Caco-2 (cell line): ENCODE data around the gene RNASET2. TPM values are rescaled to one million over a fixed set of nuclear protein-coding genes. Genes with fewer than 3 reads are reported as not detected.
"Not testable (repeated sequence)": the region's sequence is repeated elsewhere in the genome, so short reads cannot be mapped to it uniquely, and the experiment has no call there.

Experiments
- BruUV-seq: library from RNA; stranded (reverse); fragments of 400-500 nt; replicated peaks from 2 replicates; lab custom pipeline; 2021; lab: Mats Ljungman, UMichigan
- CTCF ChIA-PET: fragments of 300-600 bp; sonication (Branson Sonifier 250); formaldehyde crosslinking; loops from one replicate; lab custom pipeline; 2022; ENCODE audit warnings: antibody characterized with exemption; lab: Charles Lee
- POLR2A ChIA-PET: fragments of 300-600 bp; sonication (Branson Sonifier 250); formaldehyde crosslinking; loops from one replicate; lab custom pipeline; 2022; ENCODE audit warnings: antibody characterized with exemption; lab: Charles Lee
- DNase-seq, 2 experiments: peaks; one replicate each; pipeline versions ENCODE4 v3.0.0 to v3.0.0-alpha.2; 2020 to 2022
- H3K27me3 ChIP-seq: replicated peaks from 2 replicates; pipeline ENCODE4 v1.6.0; 2011; ENCODE audit warnings: low read length; ENCODE audit not compliant: control insufficient read depth, insufficient read depth
- H3K36me3 ChIP-seq: 2 replicates; pipeline ENCODE4 v1.5.1; 2011; ENCODE audit warnings: low read length; ENCODE audit not compliant: control insufficient read depth, insufficient read depth
- H3K4me1 ChIP-seq: fragments of 250-450 bp; sonication (Bioruptor Pico); 2 replicates; pipeline ENCODE4 v1.5.1; 2020; ENCODE audit warnings: mild to moderate bottlenecking
- H3K4me3 ChIP-seq: 2 replicates; pipeline ENCODE4 v1.5.1; 2011; ENCODE audit warnings: low read depth, mild to moderate bottlenecking, control low read depth, low read length
- H3K9me3 ChIP-seq: fragments of 250-450 bp; sonication (Bioruptor Pico); 2 replicates; pipeline ENCODE4 v1.5.1; 2020; ENCODE audit warnings: mild to moderate bottlenecking, moderate library complexity
- H3K27ac Mint-ChIP-seq: one replicate; pipeline ENCODE4 v1.8.0; 2022; ENCODE audit warnings: mixed read lengths; ENCODE audit not compliant: unreplicated experiment
- H3K27me3 Mint-ChIP-seq: one replicate; pipeline ENCODE4 v1.8.0; 2022; ENCODE audit warnings: mixed read lengths; ENCODE audit not compliant: insufficient read depth, unreplicated experiment
- H3K36me3 Mint-ChIP-seq: one replicate; pipeline ENCODE4 v1.8.0; 2022; ENCODE audit warnings: mild to moderate bottlenecking, mixed read lengths; ENCODE audit not compliant: insufficient read depth, unreplicated experiment
- H3K4me1 Mint-ChIP-seq: one replicate; pipeline ENCODE4 v1.8.0; 2022; ENCODE audit warnings: low read depth, mixed read lengths; ENCODE audit not compliant: unreplicated experiment
- H3K4me3 Mint-ChIP-seq: one replicate; pipeline ENCODE4 v1.8.0; 2022; ENCODE audit warnings: mild to moderate bottlenecking, moderate library complexity, mixed read lengths; ENCODE audit not compliant: unreplicated experiment
- H3K9me3 Mint-ChIP-seq: one replicate; pipeline ENCODE4 v1.8.0; 2022; ENCODE audit warnings: mixed read lengths; ENCODE audit not compliant: unreplicated experiment
- intact Hi-C: fragments of 100-400 bp; cut with micrococcal nuclease; formaldehyde crosslinking; loops from one replicate; pipeline ENCODE4 v1.10.0; 2022; ENCODE audit not compliant: unreplicated experiment
- total RNA-seq: library from RNA; stranded (reverse); gene quantifications from 2 replicates; pipeline ENCODE4 v1.2.3, GENCODE V29; 2022
- TF ChIP-seq, protein P1 (sequence below), 2 experiments: fragments of 200-600 bp in 1 of 2; IDR thresholded peaks; 1 replicate in 1 of 2; 2 replicates in 1 of 2; pipeline versions ENCODE4 v1.5.1 to v1.8.0; 2011 to 2022; ENCODE audit warnings: antibody characterized with exemption in 1 of 2, control low read depth in 1 of 2, inconsistent platforms in 1 of 2, low read depth in 1 of 2, low read length in 1 of 2, mild to moderate bottlenecking in 1 of 2, moderate library complexity in 1 of 2; ENCODE audit not compliant: insufficient read depth in 1 of 2, severe bottlenecking in 1 of 2, unreplicated experiment in 1 of 2

RNASET2 gene
- total RNA-seq, 1 experiment from 2014 or later = 59.1 TPM

DNA sequence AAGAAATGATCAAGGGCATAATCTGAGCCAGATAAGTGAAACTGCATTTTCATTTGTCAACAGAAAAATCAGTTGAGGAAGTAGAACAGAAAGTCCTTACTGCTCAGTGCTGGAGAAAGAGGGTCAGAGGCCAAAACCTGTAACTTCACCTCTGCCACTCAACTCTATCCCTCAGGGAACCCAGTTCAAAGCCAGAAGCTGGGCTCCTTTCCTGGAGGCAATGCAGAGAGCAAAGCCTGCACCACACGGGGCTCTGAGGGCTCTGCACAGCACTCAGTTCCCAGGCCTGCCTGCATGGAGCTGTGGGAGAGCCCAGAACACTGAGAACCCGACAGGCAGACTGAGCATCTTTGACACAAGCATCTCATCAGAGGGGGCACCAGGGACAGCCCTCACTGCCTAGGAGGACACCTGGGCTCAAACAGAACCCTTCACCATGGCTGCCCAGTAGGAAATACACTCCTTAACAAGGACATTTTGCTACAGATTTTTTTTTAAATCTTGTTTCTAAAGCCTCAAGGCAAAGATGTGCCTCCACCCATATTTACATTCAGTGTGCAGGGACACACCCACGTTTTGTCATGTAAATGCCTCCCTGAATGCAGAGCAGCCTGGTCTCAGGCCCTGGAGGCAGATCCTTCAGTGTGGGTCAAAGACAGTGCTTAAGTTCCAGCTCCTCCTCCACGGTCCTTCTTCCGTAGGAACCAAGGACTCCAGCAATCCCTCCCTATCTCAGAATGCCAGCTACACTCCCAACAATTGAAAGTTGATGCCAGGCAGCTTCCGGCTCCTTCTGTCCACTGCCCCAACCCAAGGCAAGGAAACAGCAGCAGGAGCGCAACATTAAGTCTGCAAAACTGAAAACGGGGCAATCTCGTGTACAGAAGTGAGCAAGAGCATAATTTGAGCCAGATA lies 6.6 kb downstream of the RNASET2 start:
- no peak for DNase-seq
- Mint-ChIP-seq H3K4me1 (peaks cover 14% of the 10 kb centered on the region), H3K9me3 (no peaks in the 10 kb centered on the region), H3K27ac (no peak overlapping the region), H3K36me3 (no peaks in the 10 kb centered on the region), H3K27me3 (no peaks in the 10 kb centered on the region), H3K4me3 (no peak overlapping the region)
- H3K4me1 ChIP-seq = 0 out of 2 replicates have a peak, but pooled peaks cover 6% of the 10 kb centered on the region
- no peaks in the 10 kb centered on the region for H3K36me3 ChIP-seq
- no TSS peak for BruUV-seq
- POLR2A ChIA-PET = no interaction called here
- no peaks in the 10 kb centered on the region for H3K9me3 ChIP-seq
- no peaks in the 10 kb centered on the region for H3K27me3 ChIP-seq
- H3K4me3 ChIP-seq = no peak overlapping the region
- CTCF ChIA-PET = no interaction called here
- TF ChIP-seq, protein P1, sequence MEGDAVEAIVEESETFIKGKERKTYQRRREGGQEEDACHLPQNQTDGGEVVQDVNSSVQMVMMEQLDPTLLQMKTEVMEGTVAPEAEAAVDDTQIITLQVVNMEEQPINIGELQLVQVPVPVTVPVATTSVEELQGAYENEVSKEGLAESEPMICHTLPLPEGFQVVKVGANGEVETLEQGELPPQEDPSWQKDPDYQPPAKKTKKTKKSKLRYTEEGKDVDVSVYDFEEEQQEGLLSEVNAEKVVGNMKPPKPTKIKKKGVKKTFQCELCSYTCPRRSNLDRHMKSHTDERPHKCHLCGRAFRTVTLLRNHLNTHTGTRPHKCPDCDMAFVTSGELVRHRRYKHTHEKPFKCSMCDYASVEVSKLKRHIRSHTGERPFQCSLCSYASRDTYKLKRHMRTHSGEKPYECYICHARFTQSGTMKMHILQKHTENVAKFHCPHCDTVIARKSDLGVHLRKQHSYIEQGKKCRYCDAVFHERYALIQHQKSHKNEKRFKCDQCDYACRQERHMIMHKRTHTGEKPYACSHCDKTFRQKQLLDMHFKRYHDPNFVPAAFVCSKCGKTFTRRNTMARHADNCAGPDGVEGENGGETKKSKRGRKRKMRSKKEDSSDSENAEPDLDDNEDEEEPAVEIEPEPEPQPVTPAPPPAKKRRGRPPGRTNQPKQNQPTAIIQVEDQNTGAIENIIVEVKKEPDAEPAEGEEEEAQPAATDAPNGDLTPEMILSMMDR (IDR thresholded peaks at IDR 0.05; ENCODE audit: insufficient read depth in 1 of 2, low read depth in 1 of 2, low read length in 1 of 2, severe bottlenecking in 1 of 2, unreplicated experiment in 1 of 2) = no peak
- intact Hi-C loops = no loop called here

DNA sequence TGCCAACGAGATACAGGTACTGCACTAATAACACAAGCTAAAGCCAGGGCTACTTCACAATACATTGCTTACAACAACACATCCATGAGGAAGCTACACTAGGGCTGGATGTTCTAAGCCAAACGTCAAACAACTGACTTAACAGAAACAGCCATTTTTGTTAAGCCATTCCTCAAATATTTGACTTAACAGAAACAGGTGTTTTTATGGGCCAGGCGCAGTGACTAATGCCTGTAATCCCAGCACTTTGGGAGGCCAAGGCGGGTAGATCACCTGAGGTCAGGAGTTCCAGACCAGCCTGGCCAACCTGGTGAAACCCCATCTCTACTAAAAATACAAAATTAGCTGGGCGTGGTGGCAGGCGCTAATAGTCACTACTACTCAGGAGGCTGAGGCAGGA lies 7.6 kb downstream of the RNASET2 start:
- POLR2A ChIA-PET, BruUV-seq, H3K4me3 ChIP-seq, CTCF ChIA-PET, intact Hi-C loops, H3K36me3 Mint-ChIP-seq, H3K9me3 Mint-ChIP-seq, H3K27me3 Mint-ChIP-seq, H3K9me3 ChIP-seq, H3K4me1 ChIP-seq, H3K27ac Mint-ChIP-seq, H3K27me3 ChIP-seq, H3K4me3 Mint-ChIP-seq, H3K36me3 ChIP-seq: not testable (repeated sequence)
- DNase-seq = peak; percentile 49 to 50
- H3K4me1 Mint-ChIP-seq = peaks cover 14% of the 10 kb centered on the region

DNA sequence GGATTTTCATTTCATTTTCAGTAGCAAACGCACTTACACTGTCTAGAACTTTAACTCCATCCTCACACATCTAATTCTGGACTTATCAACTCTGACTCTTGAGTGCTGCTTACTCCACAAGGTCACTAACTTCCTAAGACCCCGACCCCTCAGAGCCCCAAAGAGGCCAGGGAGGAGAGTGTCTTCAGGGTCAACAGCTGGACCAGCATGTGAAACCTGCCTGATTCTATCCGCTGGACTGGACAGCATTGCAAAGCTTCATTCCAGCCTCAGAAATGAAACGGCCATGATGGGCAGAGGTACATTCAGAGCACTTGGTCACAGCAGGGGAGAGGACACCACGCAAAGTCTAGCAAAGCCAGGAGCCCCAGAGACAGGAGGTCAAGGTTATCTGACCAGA lies 9.1 kb downstream of the RNASET2 start:
- H3K36me3 ChIP-seq = no peaks in the 10 kb centered on the region
- CTCF ChIA-PET = no interaction called here

More for the DNA sequence above, 9.1 kb downstream of the RNASET2 start:
- intact Hi-C loops = no loop called here
- H3K27me3 ChIP-seq = no peaks in the 10 kb centered on the region
- peaks cover 9% of the 10 kb centered on the region for H3K36me3 Mint-ChIP-seq
- no peaks in the 10 kb centered on the region for H3K9me3 Mint-ChIP-seq
- no peak overlapping the region for H3K4me3 Mint-ChIP-seq
- TF ChIP-seq, protein P1 (IDR thresholded peaks at IDR 0.05; ENCODE audit: insufficient read depth in 1 of 2, low read depth in 1 of 2, low read length in 1 of 2, severe bottlenecking in 1 of 2, unreplicated experiment in 1 of 2) = no peak
- H3K4me3 ChIP-seq = no peak overlapping the region
- 0 out of 2 replicates have a peak, but pooled peaks cover 6% of the 10 kb centered on the region for H3K4me1 ChIP-seq
- peaks cover 14% of the 10 kb centered on the region for H3K4me1 Mint-ChIP-seq
- no peaks in the 10 kb centered on the region for H3K27me3 Mint-ChIP-seq
- POLR2A ChIA-PET = no interaction called here
- no peaks in the 10 kb centered on the region for H3K9me3 ChIP-seq
- DNase-seq = no peak
- no peak overlapping the region for H3K27ac Mint-ChIP-seq
- no TSS peak for BruUV-seq
